Measurements from ENCODE around the gene ATXN3.

ATXN3 gene

GRCh38 chr14:92134456-92134855 lies 28.1 kb upstream of the ATXN3 start:
- DNase-seq (ENCODE audit: extremely low read depth, low read depth): no peak
- TF ChIP-seq CTCF (IDR thresholded peaks at IDR 0.05; ENCODE audit: low read depth, low read length): no peak

GRCh38 chr14:92122761-92123160 lies 16.4 kb upstream of the ATXN3 start:
- no peak for DNase-seq (ENCODE audit: extremely low read depth, low read depth)
- no peak for TF ChIP-seq CTCF (IDR thresholded peaks at IDR 0.05; ENCODE audit: low read depth, low read length)

GRCh38 chr14:92122351-92122677 lies 15.9 kb upstream of the ATXN3 start:
- TF ChIP-seq CTCF (IDR thresholded peaks at IDR 0.05; ENCODE audit: low read depth, low read length): no peak
- no peak for DNase-seq (ENCODE audit: extremely low read depth, low read depth)

- no peak for TF ChIP-seq CTCF (IDR thresholded peaks at IDR 0.05; ENCODE audit: low read depth, low read length)
- peak; percentile 49 for DNase-seq (ENCODE audit: extremely low read depth, low read depth)
Measured at GRCh38 chr14:92121670-92122350, 15.4 kb upstream of the ATXN3 start, which contains the start of the genes CPSF2 and NDUFB1. Gene CPSF2 (plus strand): TSS chr14:92121969. CDS start chr14:92130985, 9,016 bp downstream. Gene NDUFB1 (minus strand): TSS chr14:92121706. CDS start chr14:92117637, 4,069 bp downstream.

GRCh38 chr14:92121207-92121669 lies 14.9 kb upstream of the ATXN3 start:
- TF ChIP-seq CTCF (IDR thresholded peaks at IDR 0.05; ENCODE audit: low read depth, low read length): no peak
- no peak for DNase-seq (ENCODE audit: extremely low read depth, low read depth)

- no peak for DNase-seq (ENCODE audit: extremely low read depth, low read depth)
- no peak for TF ChIP-seq CTCF (IDR thresholded peaks at IDR 0.05; ENCODE audit: low read depth, low read length)
Measured at GRCh38 chr14:92109490-92109889, 3.1 kb upstream of the ATXN3 start.

- no peak for DNase-seq (ENCODE audit: extremely low read depth, low read depth)
Measured at GRCh38 chr14:92108345-92109254, 2.2 kb upstream of the ATXN3 start.

More at GRCh38 chr14:92108345-92109254, 2.2 kb upstream of the ATXN3 start:
- TF ChIP-seq CTCF (IDR thresholded peaks at IDR 0.05; ENCODE audit: low read depth, low read length): no peak
